ENCODE measurements around the gene AHRR. TPM values are rescaled to one million over a fixed set of nuclear protein-coding genes. Genes with fewer than 3 reads are reported as not detected.

Gene AHRR
- total RNA-seq, 2 experiments from 2014 or later: 2.2 to 3.4 TPM

GRCh38 chr5:464446-464842 is 142.9 kb downstream of the AHRR start:
- H3K9me2 ChIP-seq (ENCODE audit: insufficient read depth, low read length): no peaks in the 10 kb centered on the region
- no peaks in the 10 kb centered on the region for H3K9me3 ChIP-seq (ENCODE audit: low read length)
- no peak for TF ChIP-seq EZH2phosphoT487 (IDR thresholded peaks at IDR 0.05; ENCODE audit: borderline replicate concordance, low read depth, low read length)
- TF ChIP-seq CTCF (conservative IDR thresholded peaks at IDR 0.05; ENCODE audit: low read length): no peak
- no peak overlapping the region for H3K4me2 ChIP-seq (ENCODE audit: low read length)
- H3K79me2 ChIP-seq (ENCODE audit: insufficient read depth, low read depth, low read length): no peaks in the 10 kb centered on the region
- BruUV-seq (replicated peaks): no TSS peak
- intact Hi-C loops (cut with micrococcal nuclease; ENCODE audit: unreplicated experiment): no loop called here
- peaks cover 59% of the 10 kb centered on the region for H3K36me3 ChIP-seq (ENCODE audit: insufficient read depth, low read length)
- no peaks in the 10 kb centered on the region for H4K20me1 ChIP-seq (ENCODE audit: insufficient read depth, low read length)
- H2AFZ ChIP-seq (ENCODE audit: low read length): no peak overlapping the region
- ChIA-PET CTCF (ENCODE audit: unreplicated experiment) (no interaction called here), POLR2A (no interaction called here)
- no peak overlapping the region for H3K4me3 ChIP-seq (ENCODE audit: low read depth, low read length, poor library complexity, severe bottlenecking)
- H3K4me1 ChIP-seq (ENCODE audit: insufficient read depth, low read length, poor library complexity, severe bottlenecking): no peaks in the 10 kb centered on the region
- no peak overlapping the region for H3K27ac ChIP-seq (ENCODE audit: low read depth, low read length, poor library complexity, severe bottlenecking)
- no peak for DNase-seq (ENCODE audit: low spot score)

DNA sequence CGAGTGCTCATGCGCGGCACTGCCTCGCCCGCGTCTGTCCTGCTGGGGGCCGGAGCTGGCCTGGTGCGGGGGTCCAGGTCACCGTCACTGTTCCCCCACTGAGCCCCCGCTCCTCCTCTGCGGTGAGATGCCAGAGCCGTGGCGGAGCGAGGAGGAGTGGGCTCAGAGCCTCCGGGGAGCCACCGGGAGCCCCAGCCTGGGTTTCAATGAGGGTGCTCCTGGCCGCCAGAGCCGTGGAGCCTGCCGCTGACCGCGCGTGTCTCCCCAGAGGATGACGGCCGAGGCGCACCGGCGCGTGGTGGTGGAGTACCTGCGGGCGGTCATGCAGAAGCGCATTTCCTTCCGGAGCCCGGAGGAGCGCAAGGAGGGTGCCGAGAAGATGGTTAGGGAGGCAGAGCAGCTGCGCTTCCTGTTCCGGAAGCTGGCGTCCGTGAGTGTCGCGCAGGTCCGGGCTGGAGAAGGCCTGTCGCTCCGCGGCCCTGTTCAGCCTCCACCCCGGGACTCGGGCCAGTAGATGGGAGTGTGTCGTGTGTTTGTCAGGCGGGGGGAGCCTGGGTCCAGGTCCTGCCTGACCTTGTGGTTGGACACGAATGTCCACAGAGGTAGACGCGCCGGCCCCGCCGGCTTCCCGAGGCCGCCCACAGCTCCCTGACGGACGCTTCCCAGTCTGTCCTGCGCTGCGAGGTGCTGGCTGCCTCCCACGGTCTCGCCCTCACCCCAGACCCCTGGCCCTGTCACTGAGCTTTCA is 143.5 kb downstream of the AHRR start:
- intact Hi-C loops (cut with micrococcal nuclease; ENCODE audit: unreplicated experiment): no loop called here
- POLR2A ChIA-PET: no interaction called here
- Histone ChIP-seq H4K20me1 (ENCODE audit: insufficient read depth, low read length) (no peaks in the 10 kb centered on the region), H3K36me3 (ENCODE audit: insufficient read depth, low read length) (peaks cover 59% of the 10 kb centered on the region), H3K4me2 (ENCODE audit: low read length) (no peak overlapping the region), H3K4me3 (ENCODE audit: low read depth, low read length, poor library complexity, severe bottlenecking) (no peak overlapping the region), H2AFZ (ENCODE audit: low read length) (no peak overlapping the region), H3K9me3 (ENCODE audit: low read length) (no peaks in the 10 kb centered on the region), H3K4me1 (ENCODE audit: insufficient read depth, low read length, poor library complexity, severe bottlenecking) (no peaks in the 10 kb centered on the region), H3K79me2 (ENCODE audit: insufficient read depth, low read depth, low read length) (no peaks in the 10 kb centered on the region), H3K9me2 (ENCODE audit: insufficient read depth, low read length) (no peaks in the 10 kb centered on the region), H3K27ac (ENCODE audit: low read depth, low read length, poor library complexity, severe bottlenecking) (no peak overlapping the region)
- TF ChIP-seq EZH2phosphoT487 (IDR thresholded peaks at IDR 0.05; ENCODE audit: borderline replicate concordance, low read depth, low read length) (no peak), CTCF (conservative IDR thresholded peaks at IDR 0.05; ENCODE audit: low read length) (no peak)
- DNase-seq (ENCODE audit: low spot score): no peak
- no TSS peak for BruUV-seq (replicated peaks)
- CTCF ChIA-PET (ENCODE audit: unreplicated experiment): no interaction called here

- intact Hi-C loops (cut with micrococcal nuclease; ENCODE audit: unreplicated experiment): no loop called here
- Histone ChIP-seq H3K9me3 (ENCODE audit: low read length) (no peaks in the 10 kb centered on the region), H3K4me2 (ENCODE audit: low read length) (no peak overlapping the region), H3K4me3 (ENCODE audit: low read depth, low read length, poor library complexity, severe bottlenecking) (no peak overlapping the region), H3K36me3 (ENCODE audit: insufficient read depth, low read length) (peaks cover 56% of the 10 kb centered on the region), H3K27ac (ENCODE audit: low read depth, low read length, poor library complexity, severe bottlenecking) (no peak overlapping the region), H3K4me1 (ENCODE audit: insufficient read depth, low read length, poor library complexity, severe bottlenecking) (peaks cover 5% of the 10 kb centered on the region), H4K20me1 (ENCODE audit: insufficient read depth, low read length) (no peaks in the 10 kb centered on the region), H2AFZ (ENCODE audit: low read length) (no peak overlapping the region), H3K79me2 (ENCODE audit: insufficient read depth, low read depth, low read length) (no peaks in the 10 kb centered on the region), H3K9me2 (ENCODE audit: insufficient read depth, low read length) (no peaks in the 10 kb centered on the region)
- ChIA-PET POLR2A (no interaction called here), CTCF (ENCODE audit: unreplicated experiment) (no interaction called here)
- DNase-seq (ENCODE audit: low spot score): no peak
- no TSS peak for BruUV-seq (replicated peaks)
- TF ChIP-seq EZH2phosphoT487 (IDR thresholded peaks at IDR 0.05; ENCODE audit: borderline replicate concordance, low read depth, low read length): no peak
- TF ChIP-seq CTCF (conservative IDR thresholded peaks at IDR 0.05; ENCODE audit: low read length): no peak
These were observed 144.3 kb downstream of the AHRR start for GRCh38 chr5:465591-466403.

Data from OCI-LY7 (cell line).